GM12874 (cell line): ENCODE measurements around the gene MGMT.

ENCODE experiments used
- TF ChIP-seq, protein P1 (sequence below): IDR thresholded peaks from 2 replicates; pipeline ENCODE4 v1.5.1; 2011; ENCODE audit warnings: low read depth, mild to moderate bottlenecking, control low read depth, low read length, moderate library complexity; ENCODE audit not compliant: insufficient read depth

Gene MGMT

DNA sequence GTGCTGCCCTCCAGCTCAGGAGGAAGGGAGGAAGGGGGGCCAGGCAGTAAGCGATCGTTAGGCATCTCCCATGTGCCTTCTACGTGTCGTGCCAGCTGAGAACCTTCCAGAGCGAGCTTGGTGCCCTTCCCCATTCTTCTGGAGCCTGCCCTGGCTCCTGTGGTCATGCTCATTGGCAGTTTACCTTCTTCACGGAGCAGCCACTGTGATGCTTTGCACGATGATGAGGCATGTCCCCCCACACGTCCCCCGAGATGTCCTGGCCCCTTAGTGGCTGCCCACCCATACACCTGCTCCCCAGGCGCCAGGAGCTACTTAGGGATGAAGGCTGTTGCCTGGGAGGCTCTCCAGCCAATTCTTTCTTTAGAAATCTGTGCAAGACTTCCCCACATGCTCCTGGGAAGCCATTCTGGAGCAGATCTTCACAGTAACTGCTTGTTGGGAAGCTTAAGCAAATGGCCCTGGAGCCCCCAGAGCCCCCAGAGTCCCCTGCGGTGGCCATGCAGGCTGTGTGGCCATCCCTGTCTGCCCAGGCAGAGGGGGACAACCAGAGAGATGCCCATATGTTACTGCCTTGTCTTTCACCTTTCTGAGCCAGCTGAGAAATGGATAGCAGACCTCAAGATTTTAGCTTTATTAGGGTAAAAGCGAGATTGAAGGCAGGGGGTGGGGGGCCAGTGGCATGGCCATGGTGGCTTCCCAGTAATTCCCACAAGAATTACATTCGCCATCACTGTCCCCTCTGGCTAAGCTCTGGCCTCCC lies 298.0 kb downstream of the MGMT start:
- TF ChIP-seq, protein P1, sequence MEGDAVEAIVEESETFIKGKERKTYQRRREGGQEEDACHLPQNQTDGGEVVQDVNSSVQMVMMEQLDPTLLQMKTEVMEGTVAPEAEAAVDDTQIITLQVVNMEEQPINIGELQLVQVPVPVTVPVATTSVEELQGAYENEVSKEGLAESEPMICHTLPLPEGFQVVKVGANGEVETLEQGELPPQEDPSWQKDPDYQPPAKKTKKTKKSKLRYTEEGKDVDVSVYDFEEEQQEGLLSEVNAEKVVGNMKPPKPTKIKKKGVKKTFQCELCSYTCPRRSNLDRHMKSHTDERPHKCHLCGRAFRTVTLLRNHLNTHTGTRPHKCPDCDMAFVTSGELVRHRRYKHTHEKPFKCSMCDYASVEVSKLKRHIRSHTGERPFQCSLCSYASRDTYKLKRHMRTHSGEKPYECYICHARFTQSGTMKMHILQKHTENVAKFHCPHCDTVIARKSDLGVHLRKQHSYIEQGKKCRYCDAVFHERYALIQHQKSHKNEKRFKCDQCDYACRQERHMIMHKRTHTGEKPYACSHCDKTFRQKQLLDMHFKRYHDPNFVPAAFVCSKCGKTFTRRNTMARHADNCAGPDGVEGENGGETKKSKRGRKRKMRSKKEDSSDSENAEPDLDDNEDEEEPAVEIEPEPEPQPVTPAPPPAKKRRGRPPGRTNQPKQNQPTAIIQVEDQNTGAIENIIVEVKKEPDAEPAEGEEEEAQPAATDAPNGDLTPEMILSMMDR, result no peak

- TF ChIP-seq, protein P1, result no peak
Measured at GRCh38 chr10:129765664-129766550, 298.9 kb downstream of the MGMT start.

DNA sequence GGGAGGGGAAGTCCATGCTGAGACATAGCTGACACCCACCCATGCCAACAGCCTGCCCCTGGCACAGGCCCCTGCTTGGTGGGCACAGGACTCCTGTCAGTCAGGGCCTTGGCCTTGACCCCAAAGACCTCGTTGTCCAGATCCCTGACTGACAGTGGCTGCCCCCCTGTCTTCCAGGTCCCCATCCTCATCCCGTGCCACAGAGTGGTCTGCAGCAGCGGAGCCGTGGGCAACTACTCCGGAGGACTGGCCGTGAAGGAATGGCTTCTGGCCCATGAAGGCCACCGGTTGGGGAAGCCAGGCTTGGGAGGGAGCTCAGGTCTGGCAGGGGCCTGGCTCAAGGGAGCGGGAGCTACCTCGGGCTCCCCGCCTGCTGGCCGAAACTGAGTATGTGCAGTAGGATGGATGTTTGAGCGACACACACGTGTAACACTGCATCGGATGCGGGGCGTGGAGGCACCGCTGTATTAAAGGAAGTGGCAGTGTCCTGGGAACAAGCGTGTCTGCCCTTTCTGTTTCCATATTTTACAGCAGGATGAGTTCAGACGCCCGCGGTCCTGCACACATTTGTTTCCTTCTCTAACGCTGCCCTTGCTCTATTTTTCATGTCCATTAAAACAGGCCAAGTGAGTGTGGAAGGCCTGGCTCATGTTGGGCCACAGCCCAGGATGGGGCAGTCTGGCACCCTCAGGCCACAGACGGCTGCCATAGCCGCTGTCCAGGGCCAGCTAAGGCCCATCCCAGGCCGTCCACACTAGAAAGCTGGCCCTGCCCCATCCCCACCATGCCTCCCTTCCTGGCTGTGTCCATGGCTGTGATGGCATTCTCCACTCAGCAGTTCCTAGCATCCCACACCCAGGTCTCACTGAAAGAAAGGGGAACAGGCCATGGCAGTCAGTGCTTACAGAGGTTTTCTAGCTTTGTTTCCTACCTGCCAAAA lies 299.8 kb downstream of the MGMT start:
- TF ChIP-seq, protein P1, result no peak

- TF ChIP-seq, protein P1, result no peak
Measured at GRCh38 chr10:129767751-129768150, 300.7 kb downstream of the MGMT start.

DNA sequence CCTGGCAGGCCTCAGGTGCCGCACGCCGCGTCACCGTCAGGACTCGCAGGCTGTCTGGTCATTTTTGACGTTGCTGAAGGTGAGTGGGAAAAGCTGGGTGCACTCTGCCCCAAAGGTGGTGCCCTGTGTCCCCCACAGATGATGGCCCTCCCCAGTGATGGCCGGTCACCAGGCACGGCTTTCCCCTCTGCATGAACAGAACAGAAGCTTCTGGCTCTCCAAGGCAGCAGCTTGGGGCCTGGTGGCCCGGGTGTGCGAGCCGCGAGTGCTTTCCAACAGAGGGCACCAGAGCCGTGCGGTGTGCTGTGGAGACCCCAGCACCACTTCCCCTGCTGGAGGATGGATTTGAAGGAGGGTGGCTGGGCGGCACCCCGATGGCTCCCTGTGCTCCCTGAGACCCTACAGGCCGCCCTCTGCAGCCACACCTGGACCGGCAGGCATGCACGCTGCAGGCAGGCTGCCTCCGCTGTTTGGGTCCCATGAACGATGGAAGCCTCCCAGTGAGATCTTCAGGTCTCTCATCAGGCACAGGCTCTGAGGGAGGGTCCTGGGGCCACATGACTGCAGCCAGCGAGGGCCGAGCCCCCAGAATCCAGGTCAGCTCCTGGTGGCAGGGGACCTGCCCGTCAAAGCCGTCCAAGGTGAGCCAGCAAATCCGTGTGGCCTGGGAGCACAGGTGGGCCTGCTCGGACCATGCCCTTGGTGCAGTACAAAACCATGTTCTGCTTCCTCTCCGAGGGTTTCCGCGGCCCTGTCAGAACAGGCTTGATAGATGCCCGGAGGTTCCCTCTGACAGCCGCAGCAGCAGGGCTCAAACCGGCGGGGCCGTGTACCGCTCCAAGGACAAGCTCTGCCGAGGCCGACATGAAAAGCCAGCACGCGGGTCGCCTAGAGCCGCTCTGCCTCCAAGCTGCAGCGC lies 301.7 kb downstream of the MGMT start:
- TF ChIP-seq, protein P1, result no peak

- TF ChIP-seq, protein P1, result no peak
Measured at GRCh38 chr10:129769381-129770116, 302.5 kb downstream of the MGMT start.
